Stimulated activated CD8-positive, alpha-beta memory T cell treated with anti-CD3 and anti-CD28 coated beads, Interleukin-12 subunit alpha, Interleukin-12 subunit beta, amount 100 ng/mL, for 4 hours (primary cell): ENCODE measurements around the gene AEBP1.

Source experiments
- DNase-seq: peaks from one replicate; pipeline ENCODE4 v3.0.0-alpha.2; 2020; ENCODE audit warnings: low read depth

The AEBP1 gene

GRCh38 chr7:44143646-44144250 lies 39.6 kb downstream of the AEBP1 start:
- DNase-seq = no peak

GRCh38 chr7:44144426-44144967 lies 40.4 kb downstream of the AEBP1 start:
- no peak for DNase-seq

- DNase-seq = no peak
Measured at GRCh38 chr7:44144968-44145478, 40.9 kb downstream of the AEBP1 start.

- peak; percentile 43 for DNase-seq
Measured at GRCh38 chr7:44145479-44145968, 41.4 kb downstream of the AEBP1 start.

- peak; percentile 51 for DNase-seq
Measured at GRCh38 chr7:44145969-44146911, 42.1 kb downstream of the AEBP1 start.

GRCh38 chr7:44147026-44147991 lies 43.2 kb downstream of the AEBP1 start:
- no peak for DNase-seq

GRCh38 chr7:44148166-44148565 lies 44.0 kb downstream of the AEBP1 start:
- DNase-seq = no peak

GRCh38 chr7:44148961-44149536 lies 44.9 kb downstream of the AEBP1 start:
- no peak for DNase-seq

GRCh38 chr7:44149571-44150465 lies 45.7 kb downstream of the AEBP1 start:
- DNase-seq = no peak

- DNase-seq = no peak
Measured at GRCh38 chr7:44150466-44150832, 46.3 kb downstream of the AEBP1 start.

GRCh38 chr7:44150966-44151941 lies 47.1 kb downstream of the AEBP1 start:
- no peak for DNase-seq

GRCh38 chr7:44151956-44152355 lies 47.8 kb downstream of the AEBP1 start:
- DNase-seq = no peak

- DNase-seq = no peak
Measured at GRCh38 chr7:44152971-44153947, 49.1 kb downstream of the AEBP1 start.

- no peak for DNase-seq
Measured at GRCh38 chr7:44153948-44154335, 49.8 kb downstream of the AEBP1 start.

GRCh38 chr7:44154703-44155102 lies 50.6 kb downstream of the AEBP1 start:
- DNase-seq = no peak

GRCh38 chr7:44155191-44156185 lies 51.3 kb downstream of the AEBP1 start:
- DNase-seq = no peak
